ENCODE measurements around the gene ATXN2. TPM values are rescaled to one million over a fixed set of nuclear protein-coding genes. Genes with fewer than 3 reads are reported as not detected.

ATXN2 gene
- total RNA-seq, 1 experiment from 2014 or later: 72.9 TPM

DNA sequence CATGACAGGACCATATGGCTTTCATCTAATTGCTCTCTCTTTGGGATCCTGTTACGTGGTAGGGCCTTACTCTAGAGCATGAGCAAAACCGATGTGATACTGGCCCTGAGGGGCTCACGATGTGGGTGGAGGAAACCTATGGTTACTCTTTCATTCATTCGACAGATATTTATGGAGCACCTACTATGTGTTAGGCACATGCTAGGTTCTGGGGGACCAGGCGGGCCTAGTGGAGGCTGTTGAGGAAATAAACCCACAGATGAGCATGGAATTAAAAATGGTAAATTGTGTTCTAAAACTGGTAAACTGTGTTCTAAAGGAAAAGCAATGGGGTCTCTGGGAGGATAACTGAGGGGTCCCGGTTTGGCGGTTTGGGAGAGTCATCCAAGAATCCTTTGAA lies 178.6 kb downstream of the ATXN2 start:
- no peak overlapping the region for H3K56ac ChIP-seq (ENCODE audit: insufficient read length, low read depth, low read length)
- no peaks in the 10 kb centered on the region; the same call in none of the 2 replicates for H3K4me1 ChIP-seq (ENCODE audit: insufficient read depth, low read length)
- no peak overlapping the region for H3K4me2 ChIP-seq (ENCODE audit: insufficient read depth, insufficient read length, low read length)
- no peak overlapping the region for H3K18ac ChIP-seq (ENCODE audit: insufficient read length, low read depth, low read length)
- H3K23me2 ChIP-seq (ENCODE audit: insufficient read length, low read depth, low read length, poor library complexity, severe bottlenecking): no peaks in the 10 kb centered on the region
- H3K4ac ChIP-seq (ENCODE audit: low read depth, low read length): no peak overlapping the region
- H3K9me3 ChIP-seq (ENCODE audit: control insufficient read depth, low read depth, low read length): no peaks in the 10 kb centered on the region
- H2BK15ac ChIP-seq (ENCODE audit: low read depth, low read length): no peak overlapping the region
- H2AFZ ChIP-seq (ENCODE audit: low read length): no peak overlapping the region
- no peaks in the 10 kb centered on the region for H4K20me1 ChIP-seq (ENCODE audit: control insufficient read depth, insufficient read depth, insufficient read length)
- no peak overlapping the region for H3K27ac ChIP-seq (ENCODE audit: insufficient read length, low read depth, low read length)
- H2BK12ac ChIP-seq (ENCODE audit: insufficient read length, low read depth, low read length): no peak overlapping the region
- no peak overlapping the region for H4K5ac ChIP-seq (ENCODE audit: insufficient read length, low read depth, low read length)
- H3T11ph ChIP-seq (ENCODE audit: low read length): no peak overlapping the region
- Mint-ChIP-seq H3K27ac (peak overlapping the region; percentile 55 to 89 (median 86); a peak in 5 of 7 replicates), H3K4me1 (peaks cover 34 to 38% of the 10 kb centered on the region in 2 experiments), H3K27me3 (ENCODE audit: low read depth) (no peaks in the 10 kb centered on the region), H3K36me3 (ENCODE audit: insufficient read depth in 1 of 3, low read depth in 3 of 3) (peaks cover 15 to 45% (median 16%) of the 10 kb centered on the region in 3 experiments), H3K4me3 (no peak overlapping the region), H3K9me3 (no peaks in the 10 kb centered on the region)
- H3K79me2 ChIP-seq (ENCODE audit: insufficient read depth, low read length): peaks cover 3% of the 10 kb centered on the region; the same call in 1 of the 2 replicates
- H4K91ac ChIP-seq (ENCODE audit: insufficient read length, low read depth, low read length): no peak overlapping the region
- TF ChIP-seq, protein P1, sequence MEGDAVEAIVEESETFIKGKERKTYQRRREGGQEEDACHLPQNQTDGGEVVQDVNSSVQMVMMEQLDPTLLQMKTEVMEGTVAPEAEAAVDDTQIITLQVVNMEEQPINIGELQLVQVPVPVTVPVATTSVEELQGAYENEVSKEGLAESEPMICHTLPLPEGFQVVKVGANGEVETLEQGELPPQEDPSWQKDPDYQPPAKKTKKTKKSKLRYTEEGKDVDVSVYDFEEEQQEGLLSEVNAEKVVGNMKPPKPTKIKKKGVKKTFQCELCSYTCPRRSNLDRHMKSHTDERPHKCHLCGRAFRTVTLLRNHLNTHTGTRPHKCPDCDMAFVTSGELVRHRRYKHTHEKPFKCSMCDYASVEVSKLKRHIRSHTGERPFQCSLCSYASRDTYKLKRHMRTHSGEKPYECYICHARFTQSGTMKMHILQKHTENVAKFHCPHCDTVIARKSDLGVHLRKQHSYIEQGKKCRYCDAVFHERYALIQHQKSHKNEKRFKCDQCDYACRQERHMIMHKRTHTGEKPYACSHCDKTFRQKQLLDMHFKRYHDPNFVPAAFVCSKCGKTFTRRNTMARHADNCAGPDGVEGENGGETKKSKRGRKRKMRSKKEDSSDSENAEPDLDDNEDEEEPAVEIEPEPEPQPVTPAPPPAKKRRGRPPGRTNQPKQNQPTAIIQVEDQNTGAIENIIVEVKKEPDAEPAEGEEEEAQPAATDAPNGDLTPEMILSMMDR (conservative IDR thresholded peaks at IDR 0.05): no peak
- no peaks in the 10 kb centered on the region for H3K27me3 ChIP-seq (ENCODE audit: insufficient read depth, low read length)
- no peak overlapping the region for H2BK20ac ChIP-seq (ENCODE audit: low read depth, low read length, poor library complexity, severe bottlenecking)
- no peak overlapping the region for H2BK120ac ChIP-seq (ENCODE audit: low read depth, low read length, poor library complexity, severe bottlenecking)
- H3K79me1 ChIP-seq (ENCODE audit: insufficient read depth, low read depth, low read length, poor library complexity, severe bottlenecking): no peaks in the 10 kb centered on the region
- WGBS (ENCODE audit: extremely low coverage, insufficient read length, low lambda C conversion rate): no CpG with 5 or more reads among the region's 7 CpGs
- H3K9ac ChIP-seq (ENCODE audit: extremely low read depth, insufficient read length, low read length): no peak overlapping the region
- no peak overlapping the region for H2AK5ac ChIP-seq (ENCODE audit: insufficient read length, low read length)
- H3K23ac ChIP-seq (ENCODE audit: insufficient read length, low read depth, low read length): no peak overlapping the region
- H2BK5ac ChIP-seq (ENCODE audit: insufficient read length, low read length): no peak overlapping the region
- H4K8ac ChIP-seq (replicated peaks; ENCODE audit: insufficient read length, low read depth, low read length): no peak overlapping the region
- H3K14ac ChIP-seq (ENCODE audit: insufficient read depth, low read length): no peak overlapping the region
- no peak for DNase-seq

All from H9 (cell line).